ENCODE measurements around the gene LAMB1.

The LAMB1 gene

GRCh38 chr7:108027239-108027638 is 24.3 kb upstream of the LAMB1 start:
- no peak overlapping the region for H3K4me2 ChIP-seq (ENCODE audit: low read depth, low read length)
- H3K4me3 ChIP-seq (ENCODE audit: low read length): no peak overlapping the region
- H3K9ac ChIP-seq (ENCODE audit: low read length): no peak overlapping the region
- H3K79me2 ChIP-seq (ENCODE audit: low read length): no peaks in the 10 kb centered on the region
- no peak for DNase-seq
- H3F3A ChIP-seq (ENCODE audit: insufficient read depth, low read length): no peaks in the 10 kb centered on the region
- no peaks in the 10 kb centered on the region for H3K36me3 ChIP-seq (replicated peaks; ENCODE audit: insufficient read depth, low read length)
- H3K27ac ChIP-seq (ENCODE audit: low read length): no peak overlapping the region
- H3K4me1 ChIP-seq (ENCODE audit: low read length): no peaks in the 10 kb centered on the region
- H3K9me2 ChIP-seq (replicated peaks; ENCODE audit: insufficient read depth, low read length): no peaks in the 10 kb centered on the region
- H2AFZ ChIP-seq (ENCODE audit: low read length): no peak overlapping the region
- no peaks in the 10 kb centered on the region for H3K9me3 ChIP-seq (replicated peaks; ENCODE audit: insufficient read depth, low read length)
- H4K20me1 ChIP-seq (ENCODE audit: insufficient read depth, low read length): no peaks in the 10 kb centered on the region
- H3K27me3 ChIP-seq (replicated peaks; ENCODE audit: insufficient read depth, low read length): no peaks in the 10 kb centered on the region
- no peak for TF ChIP-seq CTCF (IDR thresholded peaks at IDR 0.05; ENCODE audit: low read length)
- TF ChIP-seq EZH2 (optimal IDR thresholded peaks at IDR 0.05; ENCODE audit: low read depth, low read length): no peak
- TF ChIP-seq EZH2phosphoT487 (IDR thresholded peaks at IDR 0.05; ENCODE audit: low read length): no peak

- no peak overlapping the region for H3K4me3 ChIP-seq (ENCODE audit: low read length)
- H3K9me3 ChIP-seq (replicated peaks; ENCODE audit: insufficient read depth, low read length): no peaks in the 10 kb centered on the region
- H4K20me1 ChIP-seq (ENCODE audit: insufficient read depth, low read length): no peaks in the 10 kb centered on the region
- no peak for DNase-seq
- no peaks in the 10 kb centered on the region for H3K4me1 ChIP-seq (ENCODE audit: low read length)
- no peak overlapping the region for H3K9ac ChIP-seq (ENCODE audit: low read length)
- H3K27ac ChIP-seq (ENCODE audit: low read length): no peak overlapping the region
- no peaks in the 10 kb centered on the region for H3K79me2 ChIP-seq (ENCODE audit: low read length)
- H3K4me2 ChIP-seq (ENCODE audit: low read depth, low read length): no peak overlapping the region
- no peak overlapping the region for H2AFZ ChIP-seq (ENCODE audit: low read length)
- no peaks in the 10 kb centered on the region for H3K27me3 ChIP-seq (replicated peaks; ENCODE audit: insufficient read depth, low read length)
- TF ChIP-seq EZH2 (optimal IDR thresholded peaks at IDR 0.05; ENCODE audit: low read depth, low read length) (no peak), CTCF (IDR thresholded peaks at IDR 0.05; ENCODE audit: low read length) (no peak), EZH2phosphoT487 (IDR thresholded peaks at IDR 0.05; ENCODE audit: low read length) (no peak)
- H3K9me2 ChIP-seq (replicated peaks; ENCODE audit: insufficient read depth, low read length): no peaks in the 10 kb centered on the region
- no peaks in the 10 kb centered on the region for H3K36me3 ChIP-seq (replicated peaks; ENCODE audit: insufficient read depth, low read length)
- no peaks in the 10 kb centered on the region for H3F3A ChIP-seq (ENCODE audit: insufficient read depth, low read length)
Observed at GRCh38 chr7:108026647-108027046, 23.7 kb upstream of the LAMB1 start.

DNA sequence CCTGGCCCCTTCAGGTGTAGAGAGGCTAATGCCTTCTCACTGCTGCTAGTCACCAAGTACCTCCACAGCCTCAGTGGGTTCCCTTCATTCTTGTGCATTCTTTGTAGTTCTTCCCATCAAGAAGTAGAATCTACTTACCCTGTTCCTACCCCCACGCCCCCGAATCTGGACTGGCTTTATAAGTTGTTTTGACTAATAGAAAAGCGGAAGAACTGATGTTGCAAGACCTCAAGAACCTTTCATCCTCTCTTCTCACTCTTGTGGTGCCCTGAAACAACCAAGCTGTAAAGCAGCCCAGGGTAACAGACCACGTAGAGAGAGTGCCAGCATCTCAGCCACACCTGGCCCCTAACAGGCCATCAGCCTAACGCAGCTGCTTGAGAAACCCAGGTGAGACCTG is 23.2 kb upstream of the LAMB1 start:
- H3F3A ChIP-seq (ENCODE audit: insufficient read depth, low read length): no peaks in the 10 kb centered on the region
- H3K4me1 ChIP-seq (ENCODE audit: low read length): no peaks in the 10 kb centered on the region
- no peaks in the 10 kb centered on the region for H3K36me3 ChIP-seq (replicated peaks; ENCODE audit: insufficient read depth, low read length)
- no peaks in the 10 kb centered on the region for H3K9me3 ChIP-seq (replicated peaks; ENCODE audit: insufficient read depth, low read length)
- H3K27me3 ChIP-seq (replicated peaks; ENCODE audit: insufficient read depth, low read length): no peaks in the 10 kb centered on the region
- no peaks in the 10 kb centered on the region for H3K79me2 ChIP-seq (ENCODE audit: low read length)
- H3K4me3 ChIP-seq (ENCODE audit: low read length): no peak overlapping the region
- TF ChIP-seq EZH2 (optimal IDR thresholded peaks at IDR 0.05; ENCODE audit: low read depth, low read length) (no peak), CTCF (IDR thresholded peaks at IDR 0.05; ENCODE audit: low read length) (no peak), EZH2phosphoT487 (IDR thresholded peaks at IDR 0.05; ENCODE audit: low read length) (no peak)
- no peak overlapping the region for H3K9ac ChIP-seq (ENCODE audit: low read length)
- H3K27ac ChIP-seq (ENCODE audit: low read length): no peak overlapping the region
- no peak overlapping the region for H3K4me2 ChIP-seq (ENCODE audit: low read depth, low read length)
- no peak for DNase-seq
- no peaks in the 10 kb centered on the region for H4K20me1 ChIP-seq (ENCODE audit: insufficient read depth, low read length)
- no peaks in the 10 kb centered on the region for H3K9me2 ChIP-seq (replicated peaks; ENCODE audit: insufficient read depth, low read length)
- H2AFZ ChIP-seq (ENCODE audit: low read length): no peak overlapping the region

Data from MM.1S (cell line).